GM12801 (cell line): ENCODE data around the gene EIF4G2.

Experiments used
- CTCF ChIP-seq: IDR thresholded peaks from one replicate; pipeline ENCODE4 v1.5.1; 2011; ENCODE audit warnings: control low read depth; ENCODE audit not compliant: insufficient read length; ENCODE audit errors: extremely low read depth

Gene EIF4G2

DNA sequence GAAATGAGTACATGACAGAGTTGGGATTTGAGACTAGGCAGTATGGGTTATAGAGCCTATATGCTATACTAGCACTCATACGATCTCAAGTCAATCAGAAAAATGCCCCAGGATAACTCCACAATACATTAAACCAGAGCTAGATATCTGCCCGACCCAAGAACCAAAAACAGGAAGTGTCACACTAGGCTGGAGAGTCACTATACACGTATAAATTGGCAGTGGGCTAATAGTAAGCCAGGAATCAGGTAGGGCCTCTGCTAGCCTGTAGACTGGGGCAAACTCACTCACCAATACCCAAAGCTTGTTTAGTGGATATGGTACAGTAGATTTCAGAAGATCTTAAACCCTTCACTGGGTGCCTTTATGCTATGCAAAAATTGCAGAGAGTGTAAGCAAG is 16.2 kb upstream of the EIF4G2 start:
- no peak for TF ChIP-seq CTCF

DNA sequence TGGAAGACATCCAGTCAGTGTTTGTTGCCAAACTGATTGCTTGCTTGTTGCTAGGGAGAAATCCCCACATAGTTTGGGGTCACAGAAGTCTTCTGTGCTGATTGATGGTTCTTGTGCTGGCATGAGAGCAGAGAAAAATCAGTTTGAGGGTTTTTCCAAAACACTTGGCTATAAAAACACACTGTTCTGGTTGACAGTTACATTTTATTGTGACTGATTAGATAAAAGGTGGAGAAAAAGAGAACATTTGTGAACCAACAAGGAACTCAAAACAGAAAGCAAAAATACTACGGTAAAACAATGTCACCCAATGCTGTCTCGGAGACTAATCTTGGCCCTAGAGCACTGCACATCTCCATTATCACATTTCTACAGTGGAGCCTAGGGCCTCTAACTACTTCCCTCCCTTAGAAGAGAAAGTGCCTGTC is 14.4 kb upstream of the EIF4G2 start:
- no peak for TF ChIP-seq CTCF

- TF ChIP-seq CTCF = no peak
Measured at GRCh38 chr11:10818594-10818993, 9.9 kb upstream of the EIF4G2 start.

GRCh38 chr11:10813945-10814344 is 5.2 kb upstream of the EIF4G2 start:
- TF ChIP-seq CTCF = no peak

DNA sequence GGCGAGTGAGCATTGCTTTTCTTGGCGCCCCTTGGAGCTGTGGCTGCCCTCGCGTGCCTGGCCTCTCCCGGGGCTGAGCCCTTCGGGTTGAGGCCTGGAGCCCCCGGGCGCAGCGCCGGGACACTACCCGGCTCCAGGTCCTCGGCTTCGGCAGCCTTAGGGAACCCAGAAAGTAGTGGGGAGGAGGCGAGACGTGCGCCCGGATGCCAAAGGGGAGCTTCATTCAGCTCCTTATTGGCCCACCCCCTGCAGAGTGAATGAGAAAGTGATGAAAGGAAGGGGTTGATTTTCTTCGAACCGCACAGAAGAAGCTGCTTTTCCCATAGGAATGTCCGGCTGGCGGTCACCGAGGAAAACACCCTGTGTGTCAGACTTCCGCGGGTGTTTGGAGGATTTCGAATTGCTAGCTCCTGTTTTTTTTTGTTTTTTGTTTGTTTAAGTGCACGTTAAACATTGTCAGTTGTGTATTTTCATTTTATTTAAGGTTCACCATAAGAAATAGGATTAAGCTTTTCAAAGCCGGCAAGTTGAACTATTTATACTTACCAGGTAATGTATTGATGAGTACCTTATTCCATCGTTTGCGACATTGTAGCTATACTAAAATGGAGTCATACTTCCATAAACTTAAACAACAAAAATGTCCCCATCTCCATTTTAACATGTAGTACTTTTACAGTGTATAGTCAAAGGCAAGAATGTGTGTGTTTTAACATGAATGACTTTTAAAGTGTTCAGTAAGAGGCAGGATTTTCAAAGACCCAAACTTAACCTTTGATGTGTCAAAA is 841 bp upstream of the EIF4G2 start:
- no peak for TF ChIP-seq CTCF

DNA sequence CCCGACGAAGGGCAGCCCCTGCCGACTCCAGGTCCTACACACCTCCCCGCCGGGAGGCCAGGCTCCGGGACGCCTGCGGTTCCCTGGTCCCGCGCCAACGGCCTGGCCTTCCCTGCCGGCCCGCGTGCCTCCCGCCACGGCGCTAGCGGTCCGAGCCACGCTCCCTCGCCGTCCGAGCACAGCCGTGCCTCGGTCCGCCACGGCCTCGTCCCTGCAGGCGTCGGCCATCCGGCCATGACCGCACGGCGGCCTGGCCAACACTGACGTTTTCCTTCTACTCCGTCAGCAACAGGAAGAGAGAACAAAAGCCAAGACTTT is 532 bp downstream of the EIF4G2 start:
- TF ChIP-seq CTCF = no peak

GRCh38 chr11:10807493-10808234 is 1.1 kb downstream of the EIF4G2 start:
- no peak for TF ChIP-seq CTCF
